HPDE6-E6E7 (cell line): Measurements from ENCODE around the gene TRIM3.

Experiments used
- DNase-seq: peaks from one replicate; pipeline ENCODE4 v3.0.0; 2011; ENCODE audit warnings: missing footprints; ENCODE audit errors: extremely low spot score

Gene TRIM3

DNA sequence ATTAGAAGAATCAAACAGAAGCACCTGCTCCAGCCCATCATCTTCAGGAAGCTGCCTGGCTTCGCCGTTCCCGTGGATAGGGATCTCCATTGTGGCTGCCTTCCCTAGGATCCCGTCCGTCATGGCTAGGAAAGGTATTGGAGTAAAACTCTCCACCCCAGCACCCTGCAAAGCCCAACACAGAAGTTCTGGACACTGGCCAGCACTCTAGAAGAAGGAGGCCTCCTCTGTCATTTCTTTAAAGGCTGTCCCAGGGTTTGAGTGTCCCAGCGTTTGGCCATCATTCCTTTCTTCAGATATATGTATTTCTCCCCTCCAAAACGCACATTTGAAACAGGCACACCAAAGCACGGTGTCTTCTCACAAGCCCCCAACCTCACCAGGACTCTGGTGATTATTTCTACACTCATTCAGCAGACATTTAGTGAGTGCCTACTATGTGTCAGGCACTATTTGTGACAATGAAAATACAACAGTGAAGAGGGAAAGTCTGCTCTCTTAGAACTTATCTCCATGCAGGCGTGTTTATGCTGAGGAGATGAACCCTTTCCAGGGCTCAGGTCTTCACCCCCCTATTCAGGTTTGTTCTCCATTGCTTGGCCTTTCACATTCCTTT, 6.7 kb upstream of the TRIM3 start:
- DNase-seq: no peak

DNA sequence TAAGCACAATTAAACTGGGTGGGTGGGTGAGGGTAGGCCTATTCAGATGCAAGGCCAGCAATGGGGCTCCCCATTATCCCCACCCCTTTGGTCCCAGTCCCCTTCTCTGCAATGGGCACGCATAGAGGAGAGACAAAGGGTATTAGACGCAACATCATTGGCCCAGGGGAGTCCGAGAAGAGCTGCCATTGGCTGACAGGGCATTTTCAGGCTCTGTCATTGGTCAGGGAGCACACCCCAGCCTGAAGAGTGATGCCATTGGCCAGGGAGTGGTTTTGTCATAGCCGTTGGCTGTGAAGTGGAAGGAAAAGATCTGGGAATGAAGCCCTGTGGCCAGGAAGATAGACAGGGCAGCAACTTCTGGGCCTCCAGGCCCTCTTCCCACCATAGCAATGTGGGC, 2.8 kb upstream of the TRIM3 start:
- DNase-seq: no peak

DNA sequence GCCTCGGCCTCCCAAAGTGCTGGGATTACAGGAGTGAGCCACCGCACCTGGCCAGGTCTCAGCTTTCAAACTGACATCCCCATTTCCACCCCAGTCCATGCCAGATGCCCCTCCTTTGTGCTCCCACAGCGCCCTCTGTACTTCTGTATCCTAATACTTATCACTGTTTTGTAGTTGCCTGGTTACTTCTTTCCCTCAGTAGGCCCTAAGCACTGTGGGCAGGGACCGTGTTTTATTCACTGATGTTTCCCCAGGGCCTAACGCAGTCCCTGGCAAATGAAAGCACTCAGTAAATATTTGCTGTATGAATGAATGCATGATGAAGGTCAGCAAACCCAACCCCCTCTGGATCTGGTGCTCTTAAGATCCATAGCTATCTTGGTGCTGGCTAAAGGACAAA, 2.2 kb upstream of the TRIM3 start:
- DNase-seq: no peak

DNA sequence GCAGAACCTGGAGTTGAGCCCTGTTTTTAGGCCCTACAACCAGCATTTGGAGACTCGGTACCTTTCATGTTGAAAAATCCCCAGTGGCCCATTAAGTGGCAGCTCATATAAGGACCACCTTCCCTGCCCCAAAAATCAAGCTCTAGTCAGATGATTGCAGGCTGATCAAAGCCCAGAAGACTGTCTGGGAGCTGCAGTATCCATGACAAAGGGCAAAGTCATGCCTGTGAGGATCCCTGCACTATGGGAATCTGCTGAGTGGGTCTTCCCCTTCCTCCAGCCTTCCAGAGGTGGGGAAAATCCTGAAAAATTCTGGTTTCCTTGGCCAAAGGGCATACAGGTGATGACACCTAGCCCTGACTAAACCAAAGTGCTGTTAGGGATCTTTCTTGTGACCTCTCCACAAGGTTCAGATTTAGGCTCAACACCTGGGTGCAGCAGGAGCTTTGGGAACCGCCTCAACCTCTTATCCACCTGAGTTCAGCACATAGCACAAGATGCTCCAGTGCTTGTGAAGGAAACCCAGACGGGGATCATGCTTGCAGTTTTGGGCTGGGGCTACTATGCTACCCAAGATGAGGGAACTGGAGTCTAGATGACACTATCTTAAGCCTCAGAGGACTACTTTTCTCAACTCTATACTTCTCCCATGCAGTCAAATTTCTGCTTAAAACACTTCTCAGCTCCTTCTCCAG, 1.2 kb upstream of the TRIM3 start:
- no peak for DNase-seq

DNA sequence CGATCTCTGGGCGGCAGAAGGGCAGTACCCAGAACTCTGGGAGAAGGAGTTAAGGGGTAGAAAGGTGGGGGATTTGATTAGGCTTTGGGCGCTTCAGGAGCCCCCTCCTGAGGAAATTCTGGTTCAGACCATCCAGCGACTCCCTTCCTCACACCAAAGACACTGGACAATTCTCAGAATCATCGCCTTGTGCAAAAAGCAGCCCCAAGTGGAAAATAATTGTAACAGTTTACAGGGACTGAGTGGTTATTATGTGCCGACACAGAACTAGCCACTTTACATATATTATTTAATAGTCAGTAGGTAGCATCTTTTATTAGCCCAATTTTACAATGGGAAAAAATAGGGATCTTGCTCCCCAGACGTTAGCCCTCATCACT, 662 bp upstream of the TRIM3 start:
- DNase-seq: no peak

DNA sequence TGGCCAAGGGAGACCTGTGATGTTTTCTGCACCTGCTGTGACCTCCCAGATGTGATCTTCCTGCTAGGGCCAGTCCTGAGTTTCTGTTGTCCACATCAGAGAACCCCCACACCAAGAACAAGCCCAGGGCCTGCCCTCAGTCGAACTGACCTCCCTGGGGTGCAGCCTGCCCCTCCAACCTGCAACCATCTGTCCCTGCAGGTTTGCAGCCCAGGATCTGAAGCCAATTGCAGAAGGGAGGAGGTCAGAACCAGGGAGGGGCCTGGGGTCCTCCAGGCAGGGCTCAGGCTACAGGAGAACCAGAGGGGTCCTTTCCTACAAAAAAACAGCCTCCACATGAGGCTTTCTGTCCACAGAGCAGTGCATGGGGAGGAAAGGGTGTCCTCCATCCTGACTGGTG, 807 bp downstream of the TRIM3 start:
- DNase-seq: no peak

DNA sequence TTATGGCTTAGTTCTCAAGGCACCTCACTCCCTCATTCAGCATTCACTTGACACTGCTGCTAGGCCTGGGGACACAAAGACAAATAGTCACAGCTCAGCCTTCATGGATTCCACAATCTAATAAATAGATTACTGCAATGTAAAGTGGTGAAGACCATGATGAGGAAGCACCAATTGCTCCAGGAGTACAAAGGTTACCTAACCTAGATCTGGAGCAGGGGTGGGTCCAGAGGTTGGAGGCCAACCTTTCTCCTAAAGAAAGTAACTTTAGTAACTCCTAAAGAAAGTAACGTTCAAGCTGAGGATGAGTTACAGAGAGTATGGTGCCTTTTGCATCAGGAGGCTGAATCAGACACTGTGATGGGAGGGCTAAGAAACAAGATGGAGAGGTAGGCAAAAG, 4.1 kb downstream of the TRIM3 start:
- no peak for DNase-seq

DNA sequence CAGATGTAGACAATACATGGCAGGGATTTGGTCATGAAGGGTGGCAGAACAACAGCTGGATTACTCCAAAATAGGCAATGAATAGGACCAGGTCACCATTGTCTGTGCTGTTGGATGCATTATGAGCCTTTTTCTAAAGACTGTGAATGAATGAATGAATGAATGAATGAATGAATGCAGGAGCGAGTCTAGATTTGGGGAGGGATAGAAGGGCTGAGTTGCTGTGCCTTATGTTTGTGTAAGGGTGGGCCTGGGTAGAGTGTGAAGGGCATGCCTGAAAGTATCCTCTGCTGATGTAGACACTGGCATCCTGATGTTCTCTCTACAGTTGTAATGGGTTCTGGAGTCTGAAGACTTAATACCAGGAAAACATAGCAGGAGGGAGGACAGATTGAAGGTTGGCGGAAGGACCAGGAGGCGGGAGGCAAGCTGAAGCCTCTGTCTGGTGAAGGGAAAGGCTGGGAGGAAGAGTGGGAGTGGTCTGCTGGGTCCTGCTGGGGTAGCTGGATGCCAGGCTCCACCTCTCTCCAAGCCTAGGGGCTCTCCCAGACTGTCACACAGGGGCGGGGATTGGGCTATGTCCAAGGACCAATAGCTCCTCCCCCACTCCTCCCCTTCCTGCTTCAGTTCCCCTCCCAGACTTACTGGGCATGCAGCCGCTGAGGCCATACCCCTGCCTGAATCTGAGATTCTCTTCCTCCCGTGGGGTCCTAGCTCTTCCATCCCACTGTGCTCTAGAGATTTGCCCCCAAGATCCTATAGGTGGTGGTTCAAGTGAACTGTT, 4.8 kb downstream of the TRIM3 start:
- no peak for DNase-seq

DNA sequence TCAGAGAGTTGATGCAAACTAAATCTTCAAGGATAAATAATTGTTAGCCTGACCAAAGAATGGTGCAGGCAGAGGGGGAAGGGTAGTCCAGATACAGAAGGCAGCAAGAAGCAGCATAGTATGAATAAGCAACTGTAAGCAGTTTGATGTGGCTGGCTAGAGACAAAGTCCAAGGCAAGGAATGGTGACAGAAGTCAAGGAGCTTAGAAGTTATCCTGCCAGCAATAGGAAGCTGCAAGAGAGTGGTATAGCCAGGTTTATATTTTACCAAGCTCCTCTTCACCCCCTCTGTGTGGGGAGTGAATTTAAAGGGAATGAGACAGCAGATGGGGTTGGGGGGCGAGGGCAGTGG, 14.7 kb downstream of the TRIM3 start:
- no peak for DNase-seq

DNA sequence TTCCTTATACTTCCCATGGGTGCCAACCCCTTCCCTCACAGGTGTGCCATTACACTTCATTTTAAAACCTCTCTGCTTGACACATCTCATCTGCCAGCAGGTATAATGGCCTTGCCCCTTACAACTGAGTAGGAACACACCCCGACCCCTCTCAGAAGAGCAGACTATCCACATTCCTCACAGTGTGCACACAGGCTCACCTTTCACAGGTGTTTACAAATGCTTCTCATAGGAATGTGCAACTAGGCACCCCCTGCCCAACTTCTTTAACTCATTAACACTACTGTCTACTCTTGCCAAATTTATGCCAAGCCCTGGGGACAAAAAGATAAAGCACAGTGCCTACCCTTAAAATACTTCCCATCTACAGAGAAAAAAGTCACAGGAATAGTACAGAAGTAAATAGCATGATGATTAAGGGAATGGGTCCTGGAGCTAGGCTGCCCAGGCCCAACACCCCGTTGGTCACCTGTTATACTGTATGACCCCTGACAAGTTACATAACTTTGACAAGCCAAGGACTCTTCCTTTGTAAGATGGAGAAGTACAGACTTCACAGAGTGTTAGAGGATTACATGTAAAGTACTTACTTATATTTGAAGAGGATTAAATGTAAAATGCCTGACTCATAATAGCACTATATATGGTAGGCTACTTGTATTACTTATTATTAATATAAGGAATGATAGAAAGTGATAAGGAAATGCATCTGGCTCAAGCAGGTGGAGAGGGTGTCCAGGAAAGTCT, 15.2 kb downstream of the TRIM3 start:
- no peak for DNase-seq

DNA sequence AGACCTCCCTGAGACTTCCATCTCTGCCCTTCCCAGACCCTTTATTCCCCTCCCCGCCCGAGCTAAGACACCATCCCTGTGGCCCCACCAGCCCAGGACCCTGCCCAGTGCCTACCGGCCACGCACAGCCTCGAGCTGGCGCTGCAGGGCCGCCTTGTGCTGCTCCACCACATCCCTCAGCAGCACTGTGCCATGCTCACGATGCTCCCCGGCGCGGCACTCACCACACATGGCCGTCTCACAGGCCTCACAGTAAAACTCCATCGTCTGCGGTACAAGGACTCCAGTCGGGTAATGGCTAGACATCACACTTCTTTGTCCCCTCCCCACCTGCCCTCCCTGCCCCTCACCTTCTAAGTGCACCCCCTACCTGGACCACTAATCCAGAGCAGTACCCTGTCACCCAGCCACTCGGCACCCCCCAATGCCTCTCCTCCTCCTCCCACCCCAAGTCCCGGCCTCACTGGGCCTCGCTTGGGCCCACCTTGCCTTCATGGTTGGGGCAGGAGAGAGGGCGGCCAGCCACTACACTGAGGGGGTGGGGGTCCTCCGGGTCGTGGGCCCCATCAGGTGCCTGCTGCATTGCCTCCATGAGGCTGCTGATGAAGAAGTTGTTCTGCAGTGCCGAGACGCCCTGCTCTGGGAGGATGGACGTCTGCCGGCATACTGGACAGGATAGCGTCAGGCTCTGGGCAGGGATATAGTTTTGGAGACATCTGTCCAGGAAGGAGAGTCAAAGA, 16.0 kb downstream of the TRIM3 start:
- no peak for DNase-seq

DNA sequence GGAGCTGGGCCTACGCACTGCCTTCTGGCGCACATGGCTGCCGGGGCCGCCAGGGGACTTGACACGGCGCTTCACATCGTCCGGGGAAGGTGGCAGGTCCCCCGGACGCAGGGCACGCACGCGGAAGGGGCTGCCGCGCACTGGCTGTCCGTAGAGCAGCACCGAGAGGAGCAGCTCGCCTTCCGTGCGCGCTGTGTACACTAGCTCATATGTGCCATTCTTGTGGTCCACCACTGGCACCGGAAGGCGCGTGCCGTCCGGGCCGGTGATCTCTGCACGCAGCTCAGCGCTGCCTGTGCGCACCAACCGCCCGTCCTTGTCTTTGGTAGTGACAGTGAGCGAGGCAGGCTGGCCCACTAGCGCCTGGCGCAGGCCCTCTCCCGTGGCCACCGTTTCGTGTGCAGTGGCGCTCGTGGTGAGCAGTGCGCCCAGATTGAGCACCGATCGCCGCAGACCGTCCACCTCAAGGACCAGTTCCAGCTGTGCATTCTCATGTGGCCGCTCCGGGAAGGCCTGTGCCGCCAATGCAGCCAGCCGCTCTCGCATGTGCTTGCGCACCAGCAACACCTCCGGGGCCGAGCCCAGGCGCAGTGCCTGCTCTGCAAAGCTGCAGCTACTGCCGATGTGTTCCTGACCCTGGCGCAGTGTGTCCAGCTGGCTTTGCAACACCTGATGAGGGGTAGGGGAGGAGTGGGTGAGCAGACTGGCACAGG, 17.2 kb downstream of the TRIM3 start:
- no peak for DNase-seq

DNA sequence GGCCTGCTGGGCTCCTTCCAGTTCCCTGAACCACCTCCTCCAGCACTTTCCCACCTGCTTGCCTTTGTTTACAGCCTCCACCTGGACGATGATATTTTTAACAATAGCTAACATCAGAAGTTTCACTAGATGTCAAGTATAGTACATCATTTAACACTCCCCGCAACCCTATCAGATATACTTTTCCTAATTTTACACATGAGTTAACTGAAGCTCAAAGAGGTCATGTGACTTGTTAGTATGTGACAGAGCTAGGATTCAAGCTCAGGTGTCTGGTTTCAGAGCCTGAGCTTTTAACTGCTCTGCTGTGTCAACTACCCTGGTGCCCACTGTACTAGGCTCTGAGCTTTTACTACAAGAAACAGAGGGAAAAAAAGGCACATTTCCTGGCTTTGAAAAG, 18.7 kb downstream of the TRIM3 start:
- DNase-seq: no peak

DNA sequence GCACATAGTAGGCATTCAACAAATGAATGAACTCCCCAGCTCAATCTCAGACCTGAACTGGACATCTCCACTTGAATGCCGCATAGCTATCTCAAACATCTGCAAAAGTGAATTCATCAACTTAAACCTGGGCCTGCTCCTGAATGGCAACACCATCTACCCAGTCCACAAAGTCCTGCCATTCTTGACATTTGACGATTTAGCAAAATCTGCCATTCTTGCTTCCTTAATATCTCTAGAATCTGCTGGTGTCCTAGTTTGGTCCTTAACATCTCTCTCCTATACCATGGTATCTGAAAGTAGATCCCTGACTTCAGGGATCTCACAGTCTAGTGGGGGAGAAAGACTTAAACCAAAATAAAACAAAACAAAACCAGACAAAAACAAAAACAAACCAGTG, 20.6 kb downstream of the TRIM3 start:
- DNase-seq: no peak

DNA sequence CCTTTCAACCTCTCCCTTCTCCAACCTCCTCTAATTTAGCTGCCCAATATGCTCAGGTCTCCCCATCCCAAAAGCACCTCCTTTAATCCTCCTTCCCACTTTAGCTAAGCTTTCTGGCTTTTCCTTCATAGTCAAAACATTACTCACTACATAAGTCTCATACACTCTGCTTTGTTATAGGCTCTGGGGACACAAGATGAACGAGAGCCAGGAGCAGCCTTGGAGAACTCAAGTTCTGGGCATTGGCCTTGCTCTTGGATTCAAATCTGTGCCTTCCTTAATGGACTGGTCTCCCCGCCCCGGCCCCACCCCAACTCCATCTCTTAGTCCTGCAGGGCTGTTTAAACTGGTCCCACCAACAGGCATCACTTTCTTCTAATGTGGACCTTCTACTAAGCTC, 21.5 kb downstream of the TRIM3 start:
- DNase-seq: no peak

DNA sequence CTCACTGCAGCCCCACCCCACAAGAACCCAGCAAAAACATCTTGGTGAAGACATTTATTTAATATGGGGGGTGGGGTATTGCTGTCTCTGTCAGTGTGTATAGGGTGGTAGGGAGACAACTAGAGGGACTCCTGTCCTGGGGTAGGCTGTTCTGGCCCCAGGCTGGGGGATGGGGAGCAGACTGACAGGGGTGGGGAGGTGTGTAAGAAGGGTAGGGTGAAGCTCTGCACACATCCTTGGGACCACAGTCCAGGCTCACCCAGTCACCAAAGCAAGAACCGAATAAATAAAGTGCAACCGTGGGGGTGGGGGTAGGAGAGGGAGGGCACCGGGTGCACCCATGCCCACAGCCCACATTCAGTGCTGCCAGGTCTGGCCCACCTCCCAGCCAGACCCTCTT, 25.2 kb downstream of the TRIM3 start:
- DNase-seq: no peak

DNA sequence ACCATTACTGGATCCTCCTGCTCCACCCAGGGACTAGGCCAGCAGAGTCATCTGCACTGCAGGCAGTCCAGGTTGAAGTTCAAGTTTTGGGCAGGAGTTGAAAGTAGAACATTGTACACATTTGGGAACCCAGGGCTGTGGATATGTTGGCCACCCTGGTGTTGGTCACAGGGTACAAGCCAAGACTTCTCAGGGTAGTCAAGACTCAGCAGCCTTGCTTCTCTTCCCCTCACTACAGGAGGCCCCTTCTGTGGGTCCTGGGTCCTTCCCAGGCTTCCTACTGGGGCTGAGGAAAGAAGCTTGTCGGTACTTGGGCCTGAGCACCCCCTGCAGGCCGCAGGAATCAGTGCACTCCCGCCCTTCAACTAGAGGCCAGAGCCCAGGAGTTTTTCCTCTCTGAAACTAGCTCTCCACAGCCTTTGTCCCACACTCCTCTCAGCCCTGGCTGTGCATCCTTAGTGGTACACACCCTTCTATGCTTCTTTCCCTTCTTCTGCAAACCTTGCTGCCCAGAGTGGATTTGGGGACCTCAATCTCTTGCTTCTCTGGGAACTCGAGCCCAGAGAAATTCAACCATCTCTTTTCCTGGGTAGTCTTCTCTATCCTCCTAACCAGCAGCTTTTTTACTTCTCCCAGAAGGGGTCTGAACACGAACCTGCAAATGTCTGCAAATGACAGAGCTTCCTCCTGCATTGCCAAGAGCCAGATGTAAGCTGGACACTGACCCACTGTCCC, 30.3 kb downstream of the TRIM3 start:
- DNase-seq: peak; percentile 17

DNA sequence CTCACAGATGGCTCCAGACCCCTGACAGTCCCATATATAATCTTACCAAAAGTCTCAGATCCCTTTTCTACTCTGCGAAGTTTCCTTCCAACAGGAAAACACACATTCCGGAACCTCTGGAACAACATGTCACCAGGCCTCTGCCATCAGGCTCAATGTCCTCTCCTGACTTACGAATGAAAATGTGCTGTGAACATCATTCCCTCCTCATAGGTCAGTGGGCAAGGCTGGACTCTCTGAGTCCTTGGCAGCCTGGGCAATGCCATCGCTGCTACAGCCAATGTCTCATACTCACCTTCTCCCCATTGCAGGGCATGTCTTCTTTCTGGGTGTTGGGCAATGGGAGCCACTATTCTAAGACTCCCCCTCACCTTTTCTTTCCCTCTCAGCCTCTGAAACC, 31.3 kb downstream of the TRIM3 start:
- no peak for DNase-seq

DNA sequence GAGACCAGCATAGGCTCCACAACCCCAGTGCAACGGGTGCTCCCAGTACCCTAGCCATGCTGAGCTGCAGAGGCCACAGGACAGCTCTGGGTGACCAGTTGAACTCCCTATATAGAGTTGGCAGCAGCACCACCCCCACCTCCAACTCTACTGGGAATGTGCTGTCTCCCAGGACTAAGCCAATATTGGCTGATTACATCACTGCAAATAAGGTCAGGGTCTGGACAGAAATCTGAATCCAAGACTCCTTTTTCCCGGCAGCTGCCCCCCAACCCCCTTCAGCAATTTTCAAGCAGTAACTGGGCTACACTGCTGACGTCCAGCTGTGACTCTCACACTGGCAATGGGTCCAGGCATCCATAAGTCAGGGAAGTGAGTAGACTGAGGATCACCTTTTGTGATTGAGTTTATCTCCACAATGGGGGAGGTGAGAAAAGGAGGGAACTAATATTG, 32.8 kb downstream of the TRIM3 start, which contains the start of gene HPX:
TSS of gene HPX (minus strand) at position 82 of the 453 bp plus-strand sequence. CDS start at position 58, 24 bp downstream.
- no peak for DNase-seq

DNA sequence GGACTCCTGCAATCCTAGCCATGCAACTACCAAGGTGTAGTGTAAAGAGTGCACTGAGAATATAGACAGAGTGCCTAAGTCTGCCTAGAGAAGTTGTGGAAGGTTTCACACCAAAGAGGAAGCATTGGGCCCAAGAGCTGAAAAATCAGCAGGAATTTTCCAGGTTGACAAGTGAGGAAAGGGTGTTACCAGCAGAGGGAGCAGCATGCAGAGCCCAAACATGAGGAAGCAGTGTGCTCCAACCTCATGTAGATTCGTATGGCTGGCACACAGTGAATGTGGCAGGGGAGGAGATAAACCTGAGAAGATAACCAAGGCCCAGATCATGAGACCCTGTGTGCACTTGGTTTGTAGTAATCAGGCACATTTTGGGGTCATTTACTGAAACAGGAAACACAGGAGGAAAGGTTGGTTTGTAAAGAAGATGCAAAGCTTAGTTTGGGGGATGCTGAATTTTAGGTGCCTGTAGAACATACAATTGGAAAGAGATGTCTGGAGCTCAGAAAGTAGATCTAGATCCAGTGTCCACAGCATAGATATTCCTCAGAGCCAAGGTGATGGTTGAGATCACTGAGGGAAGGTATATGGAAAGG, 34.7 kb downstream of the TRIM3 start:
- DNase-seq: peak; percentile 32
